Thyroid gland (tissue), 4 donors: Measurements from ENCODE around the gene ETV7. TPM values are rescaled to one million over a fixed set of nuclear protein-coding genes. Genes with fewer than 3 reads are reported as not detected.

Source experiments
- DNase-seq, 2 donors: peaks; one replicate each; pipeline ENCODE4 v3.0.0-alpha.2; 2019
- H3K27ac ChIP-seq, 3 donors: fragments of 200-600 bp; sonication (generic); 1 replicate in 2 of 3; 2 replicates in 1 of 3; pipeline ENCODE4 v1.5.1; 2016 to 2019; ENCODE audit warnings: mild to moderate bottlenecking in 1 of 3, moderate library complexity in 1 of 3
- H3K27me3 ChIP-seq: fragments of 200-600 bp; sonication (generic); one replicate; pipeline ENCODE4 v1.5.1; 2019
- H3K36me3 ChIP-seq, 2 donors: fragments of 200-600 bp; sonication (generic); one replicate each; pipeline ENCODE4 v1.5.1; 2016 to 2019
- H3K4me1 ChIP-seq, 2 donors: fragments of 200-600 bp; sonication (generic); one replicate each; pipeline ENCODE4 v1.5.1; 2017 to 2019
- H3K4me3 ChIP-seq, 3 donors: fragments of 200-600 bp; sonication (generic); replicated peaks in 1 of 3; 1 replicate in 2 of 3; 2 replicates in 1 of 3; pipeline ENCODE4 v1.5.1; 2016; ENCODE audit warnings: mild to moderate bottlenecking in 1 of 3
- H3K9me3 ChIP-seq: fragments of 200-600 bp; sonication (generic); one replicate; pipeline ENCODE4 v1.5.1; 2017
- POLR2A ChIP-seq, 2 donors: fragments of 450-650 bp; IDR thresholded peaks; one replicate each; pipeline ENCODE4 v1.6.1; 2017; ENCODE audit warnings: antibody characterized with exemption in 2 of 2, mild to moderate bottlenecking in 2 of 2, moderate library complexity in 1 of 2
- WGBS, 2 donors: methylation state at CpG; one replicate each; pipeline ENCODE4 v1.1.5; 2017; 5-methylcytosine and 5-hydroxymethylcytosine counted together
- intact Hi-C: fragments of 100-400 bp; cut with DNase I; formaldehyde crosslinking; loops from one replicate; pipeline ENCODE4 v1.15.1; 2023
- total RNA-seq, 4 donors: library from RNA; depleted of rRNA; stranded (reverse); fragments of >200 nt; gene quantifications; one replicate each; pipeline ENCODE4 v1.2.3, GENCODE V29; 2016
- TF ChIP-seq, protein P1 (sequence below), 6 experiments: fragments of 200-600 bp in 3 of 6; fragments of 450-650 bp in 3 of 6; sonication (generic) in 3 of 6; IDR thresholded peaks; one replicate each; pipeline ENCODE4 v1.5.1; 2016 to 2019; ENCODE audit warnings: antibody characterized with exemption in 6 of 6, mild to moderate bottlenecking in 2 of 6, inconsistent platforms in 1 of 6, moderate library complexity in 1 of 6

Gene ETV7
- total RNA-seq, result 1 to 10 TPM in 1 of 4 donors, not detected in 3; 1.4 TPM

DNA sequence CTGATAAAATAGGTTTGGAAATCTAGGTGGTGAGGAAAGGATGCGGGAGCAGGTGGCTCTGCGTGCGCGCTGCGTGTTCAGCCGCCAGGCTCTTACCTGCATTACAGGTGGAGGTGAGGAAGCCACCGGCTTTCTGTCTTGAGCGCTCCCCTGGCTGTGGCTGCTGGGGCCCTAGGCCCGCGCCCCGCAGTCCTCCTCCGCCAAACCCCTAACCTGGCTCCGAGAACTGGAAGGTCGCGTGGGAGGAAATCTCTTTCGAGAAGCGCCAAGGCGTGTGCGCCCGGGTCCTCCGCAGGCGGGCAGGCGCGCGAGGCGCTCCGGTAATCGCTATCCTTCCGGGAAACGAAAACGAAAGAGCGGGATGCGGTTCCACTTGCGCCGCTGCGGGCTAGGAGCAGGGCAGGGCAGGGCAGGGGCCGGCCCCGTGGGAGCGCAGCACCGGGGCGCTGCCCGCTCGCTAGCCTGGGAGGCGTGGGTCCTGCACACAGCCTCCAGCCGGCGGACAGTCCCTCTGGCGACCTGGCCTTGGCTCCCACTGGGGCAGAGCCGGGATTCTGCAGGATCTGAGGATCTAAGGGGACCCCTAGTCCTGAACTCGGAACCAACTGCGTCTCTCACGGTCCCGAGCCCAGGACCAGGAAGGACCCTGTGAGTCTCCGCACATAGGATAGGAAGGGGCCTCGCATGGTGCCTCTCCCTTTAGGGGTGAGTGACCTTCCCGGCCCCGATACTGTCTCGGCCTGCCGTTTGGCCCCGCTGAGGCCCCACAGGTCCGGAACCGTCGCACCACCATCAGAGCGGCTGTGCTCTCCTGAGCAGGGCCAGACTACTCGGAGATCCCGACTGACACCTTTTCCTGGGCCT is at the start of gene ETV7:
ETV7 (minus strand) TSS at position 230 of the 864 bp plus-strand sequence; CDS start at position 102, 128 bp downstream.
- Histone ChIP-seq H3K4me1 (peaks cover 0 to 13% of the 10 kb centered on the region in 2 donors), H3K36me3 (no peaks in the 10 kb centered on the region), H3K27me3 (no peaks in the 10 kb centered on the region), H3K27ac (peak within 1 kb of the TSS in 1 of 3 donors; percentile 6), H3K4me3 (peak within 1 kb of the TSS; percentile 39 to 82 (median 41)), H3K9me3 (no peaks in the 10 kb centered on the region)
- peak; percentile 20 to 45 for DNase-seq
- TF ChIP-seq, protein P1, sequence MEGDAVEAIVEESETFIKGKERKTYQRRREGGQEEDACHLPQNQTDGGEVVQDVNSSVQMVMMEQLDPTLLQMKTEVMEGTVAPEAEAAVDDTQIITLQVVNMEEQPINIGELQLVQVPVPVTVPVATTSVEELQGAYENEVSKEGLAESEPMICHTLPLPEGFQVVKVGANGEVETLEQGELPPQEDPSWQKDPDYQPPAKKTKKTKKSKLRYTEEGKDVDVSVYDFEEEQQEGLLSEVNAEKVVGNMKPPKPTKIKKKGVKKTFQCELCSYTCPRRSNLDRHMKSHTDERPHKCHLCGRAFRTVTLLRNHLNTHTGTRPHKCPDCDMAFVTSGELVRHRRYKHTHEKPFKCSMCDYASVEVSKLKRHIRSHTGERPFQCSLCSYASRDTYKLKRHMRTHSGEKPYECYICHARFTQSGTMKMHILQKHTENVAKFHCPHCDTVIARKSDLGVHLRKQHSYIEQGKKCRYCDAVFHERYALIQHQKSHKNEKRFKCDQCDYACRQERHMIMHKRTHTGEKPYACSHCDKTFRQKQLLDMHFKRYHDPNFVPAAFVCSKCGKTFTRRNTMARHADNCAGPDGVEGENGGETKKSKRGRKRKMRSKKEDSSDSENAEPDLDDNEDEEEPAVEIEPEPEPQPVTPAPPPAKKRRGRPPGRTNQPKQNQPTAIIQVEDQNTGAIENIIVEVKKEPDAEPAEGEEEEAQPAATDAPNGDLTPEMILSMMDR (IDR thresholded peaks at IDR 0.05), result no peak
- no peak for TF ChIP-seq POLR2A (IDR thresholded peaks at IDR 0.05)
- WGBS, 2 donors, result 11 to 35% methylated on average over 25 to 36 of the region's 65 CpGs
- intact Hi-C loops, result no loop called here

DNA sequence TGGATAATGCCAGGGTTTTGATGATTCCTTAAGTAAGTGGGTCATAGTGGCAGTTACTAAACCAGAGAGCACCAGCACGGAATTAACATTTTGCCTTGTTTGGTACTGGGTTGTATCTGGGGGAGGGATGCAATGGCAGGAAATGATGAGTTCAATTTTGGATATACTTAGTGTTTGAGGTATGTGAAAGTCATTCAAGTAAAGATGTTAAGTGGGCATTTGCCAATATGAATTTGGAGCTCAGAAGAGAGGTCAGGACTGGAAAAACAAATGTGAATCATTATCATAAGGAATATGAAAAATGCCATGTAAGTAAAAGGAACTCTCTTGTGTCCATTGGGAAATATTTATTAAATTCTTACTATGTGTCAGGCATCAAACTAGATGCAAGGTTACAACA is 49.0 kb upstream of the ETV7 start:
- H3K9me3 ChIP-seq, result no peaks in the 10 kb centered on the region
- no peaks in the 10 kb centered on the region for H3K36me3 ChIP-seq
- TF ChIP-seq POLR2A (IDR thresholded peaks at IDR 0.05), result no peak
- TF ChIP-seq, protein P1 (IDR thresholded peaks at IDR 0.05), result no peak
- WGBS, 2 donors, result 80 to 97% methylated on average over 1 of the region's 1 CpG
- no peak overlapping the region for H3K4me3 ChIP-seq
- peaks cover 0 to 6% of the 10 kb centered on the region in 2 donors for H3K4me1 ChIP-seq
- no peak overlapping the region for H3K27ac ChIP-seq
- H3K27me3 ChIP-seq, result no peaks in the 10 kb centered on the region
- intact Hi-C loops, result loop anchor here (10.0 kb wide), 1 partner anchor 108 kb away; the partner anchor contains the start of gene STK38
- DNase-seq, result no peak

DNA sequence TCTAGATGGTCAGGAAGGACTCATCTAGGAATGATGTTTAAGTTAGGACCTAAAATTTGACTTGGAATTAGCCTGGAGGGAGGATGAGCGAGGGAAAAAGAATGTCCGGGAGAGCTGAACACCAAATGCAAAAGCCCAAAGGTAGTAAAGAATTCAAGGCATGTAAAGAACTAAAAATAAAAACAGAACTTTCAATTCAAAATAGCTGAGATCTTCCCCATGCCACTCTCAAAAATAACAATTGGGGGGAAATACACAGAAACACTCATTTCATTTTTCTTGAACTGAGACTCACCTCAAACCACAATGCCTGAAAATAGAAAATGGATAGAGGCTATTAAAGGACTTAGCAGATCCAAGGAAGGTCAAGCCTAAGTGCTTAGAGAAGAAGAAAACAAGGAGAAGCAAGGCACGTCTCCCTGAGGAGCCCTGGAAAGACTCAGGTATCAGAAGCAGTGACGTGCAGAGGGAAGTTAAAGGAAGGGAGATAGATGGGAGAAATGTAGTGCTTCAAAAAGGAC is 44.7 kb upstream of the ETV7 start:
- TF ChIP-seq POLR2A (IDR thresholded peaks at IDR 0.05), result no peak
- TF ChIP-seq, protein P1 (IDR thresholded peaks at IDR 0.05), result no peak
- intact Hi-C loops, result loop anchor here (10.0 kb wide), 1 partner anchor 113 kb away; the partner anchor contains the start of gene STK38

DNA sequence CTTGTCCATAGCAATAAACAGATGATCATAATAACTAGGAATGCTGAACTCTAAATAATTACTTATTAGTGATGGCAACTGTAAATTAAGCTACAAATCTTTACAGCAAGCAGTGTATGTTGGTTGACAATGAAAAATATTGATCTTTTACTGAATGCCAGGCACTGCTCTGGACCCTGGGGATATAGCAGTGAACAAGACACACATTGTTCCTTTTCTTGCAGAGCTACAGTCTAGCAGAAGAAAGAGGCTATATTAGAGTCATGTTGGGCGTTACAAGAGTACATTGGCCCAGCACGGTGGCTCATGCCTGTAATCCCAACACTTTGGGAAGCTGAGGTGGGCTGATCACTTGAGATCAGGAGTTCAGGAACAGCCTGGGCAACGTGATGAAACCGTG is 43.7 kb upstream of the ETV7 start:
- Histone ChIP-seq H3K36me3 (no peaks in the 10 kb centered on the region), H3K4me1 (no peaks in the 10 kb centered on the region), H3K27ac (no peak overlapping the region), H3K9me3 (no peaks in the 10 kb centered on the region), H3K4me3 (no peak overlapping the region), H3K27me3 (no peaks in the 10 kb centered on the region)
- WGBS, 2 donors, result 85 to 87% methylated on average over 4 of the region's 4 CpGs
- TF ChIP-seq, protein P1 (IDR thresholded peaks at IDR 0.05), result no peak
- TF ChIP-seq POLR2A (IDR thresholded peaks at IDR 0.05), result no peak
- no peak for DNase-seq
- intact Hi-C loops, result loop anchor here (10.0 kb wide), 1 partner anchor 114 kb away; the partner anchor contains the start of gene STK38

More for the DNA sequence above, 44.7 kb upstream of the ETV7 start:
- Histone ChIP-seq H3K36me3 (no peaks in the 10 kb centered on the region), H3K4me1 (no peaks in the 10 kb centered on the region), H3K27me3 (no peaks in the 10 kb centered on the region), H3K27ac (no peak overlapping the region), H3K9me3 (no peaks in the 10 kb centered on the region), H3K4me3 (no peak overlapping the region)
- DNase-seq, result no peak
- 77 to 84% methylated on average over 4 of the region's 4 CpGs for WGBS, 2 donors

DNA sequence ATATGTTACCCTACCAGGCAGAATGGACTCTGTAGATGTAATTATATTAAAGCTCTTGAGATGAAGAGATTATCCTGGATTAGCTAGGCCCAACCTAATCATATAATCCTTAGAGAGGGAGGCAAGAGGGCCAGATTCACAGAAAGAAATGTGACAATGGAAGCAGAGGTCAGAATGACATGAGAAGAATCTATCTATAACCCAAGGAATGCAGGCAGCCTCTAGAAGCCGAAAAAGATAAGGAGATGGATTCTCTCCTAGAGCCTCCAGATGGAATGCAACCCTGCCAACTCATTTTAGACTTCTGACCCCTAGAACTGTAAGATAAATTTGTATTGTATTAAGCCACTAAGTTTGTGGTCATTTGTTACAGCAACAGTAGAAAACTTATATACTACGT is 42.9 kb upstream of the ETV7 start:
- TF ChIP-seq, protein P1 (IDR thresholded peaks at IDR 0.05), result no peak
- TF ChIP-seq POLR2A (IDR thresholded peaks at IDR 0.05), result no peak
- H3K9me3 ChIP-seq, result no peaks in the 10 kb centered on the region
- no peak overlapping the region for H3K4me3 ChIP-seq
- intact Hi-C loops, result loop anchor here (10.0 kb wide), 1 partner anchor 114 kb away; the partner anchor contains the start of gene STK38
- WGBS, 2 donors, result 82 to 88% methylated on average over 2 of the region's 2 CpGs
- no peaks in the 10 kb centered on the region for H3K27me3 ChIP-seq
- no peak overlapping the region for H3K27ac ChIP-seq
- DNase-seq, result no peak
- H3K4me1 ChIP-seq, result no peaks in the 10 kb centered on the region
- no peaks in the 10 kb centered on the region for H3K36me3 ChIP-seq
